A673 (cell line): ENCODE measurements around the gene PRSS21. TPM values are rescaled to one million over a fixed set of nuclear protein-coding genes. Genes with fewer than 3 reads are reported as not detected.

Experiments
- BruUV-seq: library from RNA; stranded (reverse); fragments of 400-500 nt; replicated peaks from 2 replicates; lab custom pipeline; 2021; lab: Mats Ljungman, UMichigan
- CTCF ChIA-PET: fragments of 300-600 bp; sonication (Branson Sonifier 250); formaldehyde crosslinking; loops from one replicate; lab custom pipeline; 2022; ENCODE audit warnings: antibody characterized with exemption; lab: Charles Lee
- POLR2A ChIA-PET: fragments of 300-600 bp; sonication (Branson Sonifier 250); formaldehyde crosslinking; loops from one replicate; lab custom pipeline; 2022; ENCODE audit warnings: antibody characterized with exemption; ENCODE audit not compliant: low non-redundant PET; lab: Charles Lee
- DNase-seq: peaks from one replicate; pipeline ENCODE4 v3.0.0-alpha.2; 2015; ENCODE audit warnings: low spot score
- H3K27ac ChIP-seq: fragments of 200-600 bp; sonication (generic); 2 replicates; pipeline ENCODE4 v1.5.1; 2016; ENCODE audit warnings: mixed run types, low read depth, mild to moderate bottlenecking, mixed read lengths, antibody characterized with exemption, low read length; ENCODE audit not compliant: poor library complexity, severe bottlenecking
- H3K27me3 ChIP-seq: fragments of 200-600 bp; sonication (generic); replicated peaks from 2 replicates; pipeline ENCODE4 v1.6.1; 2017; ENCODE audit warnings: mixed run types, low read depth, mild to moderate bottlenecking, mixed read lengths, antibody characterized with exemption, low read length; ENCODE audit not compliant: insufficient read depth, poor library complexity
- H3K36me3 ChIP-seq: fragments of 200-600 bp; sonication (generic); 2 replicates; pipeline ENCODE4 v1.6.1; 2016; ENCODE audit warnings: mixed run types, mild to moderate bottlenecking, mixed read lengths, antibody characterized with exemption, low read length; ENCODE audit not compliant: insufficient read depth, poor library complexity, severe bottlenecking
- H3K4me1 ChIP-seq: fragments of 200-600 bp; sonication (generic); 2 replicates; pipeline ENCODE4 v1.6.1; 2017; ENCODE audit warnings: mixed run types, mild to moderate bottlenecking, mixed read lengths, antibody characterized with exemption, low read length; ENCODE audit not compliant: insufficient read depth, poor library complexity, severe bottlenecking
- H3K4me3 ChIP-seq: fragments of 200-600 bp; sonication (generic); 2 replicates; pipeline ENCODE4 v1.5.1; 2016; ENCODE audit warnings: low read depth, mixed run types, mild to moderate bottlenecking, mixed read lengths, low read length; ENCODE audit not compliant: poor library complexity, severe bottlenecking
- H3K9me3 ChIP-seq: fragments of 200-600 bp; sonication (generic); 2 replicates; pipeline ENCODE4 v1.6.1; 2016; ENCODE audit warnings: mixed run types, low read depth, mild to moderate bottlenecking, mixed read lengths, antibody characterized with exemption, low read length; ENCODE audit not compliant: poor library complexity, severe bottlenecking
- CTCF ChIP-seq: fragments of 300-800, 200-600 bp; sonication (generic); conservative IDR thresholded peaks from 2 replicates; pipeline ENCODE4 v1.5.1; 2017; ENCODE audit warnings: low read depth, mild to moderate bottlenecking, antibody characterized with exemption, low read length, moderate library complexity, mixed read lengths
- EZH2 ChIP-seq: fragments of 200-600 bp; sonication (generic); IDR thresholded peaks from 2 replicates; pipeline ENCODE4 v1.6.1; 2017; ENCODE audit warnings: borderline replicate concordance, low read depth, mild to moderate bottlenecking, mixed read lengths, antibody characterized with exemption, low read length; ENCODE audit not compliant: poor library complexity, severe bottlenecking
- intact Hi-C: fragments of 100-400 bp; cut with micrococcal nuclease; formaldehyde crosslinking; loops from one replicate; pipeline ENCODE4 v1.10.0; 2022; ENCODE audit not compliant: unreplicated experiment
- total RNA-seq: library from RNA; stranded (reverse); gene quantifications from 2 replicates; pipeline ENCODE4 v1.2.3, GENCODE V29; 2021

PRSS21 gene
- total RNA-seq, 1 experiment from 2014 or later, result not detected

- H3K27me3 ChIP-seq, result peaks cover 3% of the 10 kb centered on the region
- no TSS peak for BruUV-seq
- POLR2A ChIA-PET, result interaction anchor here (0.9 kb wide), 1 partner anchor 15 kb away, joined by 3 read pairs; no protein-coding TSS in a partner anchor
- DNase-seq, result no peak
- H3K36me3 ChIP-seq, result no peaks in the 10 kb centered on the region
- CTCF ChIA-PET, result no interaction called here
- TF ChIP-seq EZH2 (no peak), CTCF (no peak)
- H3K4me3 ChIP-seq, result no peak overlapping the region
- H3K9me3 ChIP-seq, result no peaks in the 10 kb centered on the region
- H3K27ac ChIP-seq, result no peak overlapping the region
- intact Hi-C loops, result no loop called here
- peaks cover 9% of the 10 kb centered on the region for H3K4me1 ChIP-seq
These were observed 7.8 kb upstream of the PRSS21 start for GRCh38 chr16:2809149-2809760.

- H3K9me3 ChIP-seq, result no peaks in the 10 kb centered on the region
- BruUV-seq, result no TSS peak
- CTCF ChIA-PET, result no interaction called here
- no peaks in the 10 kb centered on the region for H3K36me3 ChIP-seq
- H3K4me3 ChIP-seq, result no peak overlapping the region
- TF ChIP-seq CTCF (no peak), EZH2 (no peak)
- no peaks in the 10 kb centered on the region for H3K27me3 ChIP-seq
- intact Hi-C loops, result no loop called here
- DNase-seq, result no peak
- H3K4me1 ChIP-seq, result peaks cover 9% of the 10 kb centered on the region
- POLR2A ChIA-PET, result no interaction called here
- H3K27ac ChIP-seq, result no peak overlapping the region
These were observed 6.4 kb upstream of the PRSS21 start for GRCh38 chr16:2810651-2811050.

GRCh38 chr16:2811703-2812471, 5.2 kb upstream of the PRSS21 start:
- Histone ChIP-seq H3K9me3 (no peaks in the 10 kb centered on the region), H3K27me3 (no peaks in the 10 kb centered on the region), H3K4me1 (peaks cover 9% of the 10 kb centered on the region), H3K36me3 (no peaks in the 10 kb centered on the region), H3K27ac (no peak overlapping the region), H3K4me3 (no peak overlapping the region)
- ChIA-PET POLR2A (interaction anchor here (0.6 kb wide), 1 partner anchor 54 kb away, joined by 3 read pairs; no protein-coding TSS in a partner anchor), CTCF (no interaction called here)
- TF ChIP-seq EZH2 (no peak), CTCF (no peak)
- no peak for DNase-seq
- BruUV-seq, result no TSS peak
- intact Hi-C loops, result no loop called here
